GM06990 (cell line): ENCODE results near the gene TMEM178B.

ENCODE experiments used
- DNase-seq: peaks from one replicate; pipeline ENCODE4 v3.0.0-alpha.2; 2011; ENCODE audit not compliant: insufficient read length; ENCODE audit errors: extremely low read depth
- H3K27me3 ChIP-seq: replicated peaks from 2 replicates; pipeline ENCODE4 v1.6.0; 2011; ENCODE audit warnings: low read length; ENCODE audit not compliant: control insufficient read depth, insufficient read depth
- H3K36me3 ChIP-seq: 2 replicates; pipeline ENCODE4 v1.5.1; 2011; ENCODE audit warnings: low read length; ENCODE audit not compliant: control insufficient read depth, insufficient read depth
- H3K4me3 ChIP-seq: replicated peaks from 2 replicates; pipeline ENCODE4 v1.5.1; 2011; ENCODE audit warnings: low read depth, mild to moderate bottlenecking, control low read depth, low read length
- CTCF ChIP-seq: IDR thresholded peaks from 2 replicates; pipeline ENCODE4 v1.5.1; 2011; ENCODE audit warnings: low read length, control low read depth, mild to moderate bottlenecking, inconsistent platforms; ENCODE audit not compliant: insufficient read depth, poor library complexity, severe bottlenecking

The TMEM178B gene

GRCh38 chr7:141456711-141457110 is 382.8 kb downstream of the TMEM178B start:
- no peak for DNase-seq
- H3K4me3 ChIP-seq, result no peak overlapping the region
- no peak for TF ChIP-seq CTCF
- H3K27me3 ChIP-seq, result peaks cover under 1% of the 10 kb centered on the region; the same call in 1 of the 2 replicates
- no peaks in the 10 kb centered on the region for H3K36me3 ChIP-seq

DNA sequence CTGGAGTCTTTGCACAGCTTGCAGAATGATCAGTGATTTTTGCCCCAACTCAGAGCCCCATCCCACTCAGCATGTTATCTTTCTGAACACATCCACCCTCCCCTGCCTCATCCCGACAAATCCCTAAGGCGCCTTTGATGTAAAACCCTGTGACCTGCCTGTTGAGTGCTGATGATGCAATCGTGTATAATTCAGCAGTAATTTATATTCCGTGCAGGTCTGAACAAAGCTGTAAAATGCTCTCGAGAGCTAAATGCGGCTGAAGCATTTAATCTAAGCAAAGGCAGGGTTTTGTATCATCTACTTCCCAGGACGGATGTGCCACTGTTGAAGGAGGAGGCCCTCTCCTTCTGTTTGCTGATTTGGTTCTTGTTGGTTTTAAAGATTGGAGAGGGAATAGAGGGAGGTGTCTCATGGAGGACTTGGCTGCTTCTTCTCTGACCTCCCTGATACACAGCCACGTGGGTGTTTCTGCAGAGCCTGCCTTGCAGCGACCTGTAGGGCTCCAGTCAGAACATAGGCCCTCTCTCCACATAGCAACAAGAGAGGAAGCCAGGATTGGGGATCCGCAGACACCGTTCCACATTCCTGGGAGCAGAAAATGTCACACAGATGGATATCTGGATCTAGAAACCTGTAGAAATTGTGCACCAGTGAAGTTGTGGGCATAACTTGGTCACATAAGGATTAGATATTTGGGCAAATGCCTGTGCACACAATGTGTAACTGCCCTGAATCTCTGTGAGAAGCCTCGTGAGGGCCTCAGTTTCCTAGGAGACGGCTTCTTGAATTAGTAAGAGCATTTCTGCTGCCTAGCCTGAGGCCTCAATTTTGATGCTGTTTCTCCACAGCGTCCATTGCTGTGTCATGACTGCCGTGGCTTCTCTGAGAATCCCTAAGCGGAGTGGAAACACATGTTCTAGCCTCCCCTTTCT is 387.2 kb downstream of the TMEM178B start:
- no peak for DNase-seq
- Histone ChIP-seq H3K27me3 (no peaks in the 10 kb centered on the region; the same call in 1 of the 2 replicates), H3K36me3 (no peaks in the 10 kb centered on the region), H3K4me3 (no peak overlapping the region)
- TF ChIP-seq CTCF, result no peak

- no peak for DNase-seq
- no peaks in the 10 kb centered on the region for H3K36me3 ChIP-seq
- no peaks in the 10 kb centered on the region; the same call in 1 of the 2 replicates for H3K27me3 ChIP-seq
- H3K4me3 ChIP-seq, result no peak overlapping the region
- no peak for TF ChIP-seq CTCF
These were observed 388.1 kb downstream of the TMEM178B start for GRCh38 chr7:141461924-141462323.

GRCh38 chr7:141462958-141463357 is 389.1 kb downstream of the TMEM178B start:
- no peak for DNase-seq
- no peak for TF ChIP-seq CTCF
- Histone ChIP-seq H3K4me3 (no peak overlapping the region), H3K36me3 (no peaks in the 10 kb centered on the region), H3K27me3 (no peaks in the 10 kb centered on the region; the same call in 1 of the 2 replicates)

- Histone ChIP-seq H3K4me3 (no peak overlapping the region), H3K36me3 (no peaks in the 10 kb centered on the region), H3K27me3 (no peaks in the 10 kb centered on the region; the same call in 1 of the 2 replicates)
- TF ChIP-seq CTCF, result no peak
- no peak for DNase-seq
These were observed 390.1 kb downstream of the TMEM178B start for GRCh38 chr7:141463986-141464385.

DNA sequence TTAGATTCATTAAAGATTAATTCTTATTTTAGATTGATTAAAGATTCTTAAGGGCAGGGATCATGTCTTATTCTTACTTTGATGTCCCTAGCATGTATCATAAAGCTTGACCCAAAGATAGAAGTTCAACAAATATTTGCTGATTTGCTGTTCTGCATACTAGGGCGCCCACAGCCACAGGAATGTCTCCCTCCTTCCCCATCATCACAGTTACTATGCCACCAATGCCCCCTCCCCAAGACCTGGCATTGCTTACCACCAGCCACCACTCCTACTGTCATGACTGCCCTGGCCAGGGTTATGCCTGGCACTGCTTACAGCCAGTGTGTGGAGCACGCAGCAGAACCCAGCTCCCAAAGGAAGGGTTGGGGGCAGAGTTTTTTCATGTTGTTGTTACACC is 390.7 kb downstream of the TMEM178B start:
- H3K27me3 ChIP-seq, result no peaks in the 10 kb centered on the region; the same call in 1 of the 2 replicates

More for the DNA sequence above, 390.7 kb downstream of the TMEM178B start:
- H3K36me3 ChIP-seq, result no peaks in the 10 kb centered on the region
- no peak for DNase-seq
- H3K4me3 ChIP-seq, result no peak overlapping the region
- no peak for TF ChIP-seq CTCF
